ENCODE data around the gene XXYLT1. TPM values are rescaled to one million over a fixed set of nuclear protein-coding genes. Genes with fewer than 3 reads are reported as not detected.
A peak's percentile ranks its signal among the peaks of the same experiment; 100 is the strongest.

The XXYLT1 gene
- total and polyA plus RNA-seq, 9 of the 15 experiments (the other 6 are each of a cell fraction or from before 2014, with no cell fraction given): 1.9 to 18.9 (median 15.0) TPM

GRCh38 chr3:195209083-195209846 is 61.7 kb downstream of the XXYLT1 start:
- DNase-seq (ENCODE audit: extremely low read depth in 1 of 4, low spot score in 3 of 4) (no peak), FAIRE-seq (peak; percentile 11), ATAC-seq (peak; percentile 16)
- Histone ChIP-seq H3K36me3 (ENCODE audit: control insufficient read depth, insufficient read depth, low read length) (no peaks in the 10 kb centered on the region), H3K9me1 (ENCODE audit: control insufficient read depth, insufficient read depth, low read length) (no peaks in the 10 kb centered on the region), H3K79me2 (ENCODE audit: control insufficient read depth, insufficient read depth, low read length) (peaks cover 34% of the 10 kb centered on the region; the same call in 2 of the 3 replicates), H3K4me3 (no peak overlapping the region), H3K27me3 (ENCODE audit: control insufficient read depth in 2 of 2, insufficient read depth in 2 of 2, low read length in 2 of 2) (no peaks in the 10 kb centered on the region), H3K4me1 (replicated peaks in 1 of 2; ENCODE audit: control insufficient read depth in 2 of 2, insufficient read depth in 2 of 2, low read length in 2 of 2) (peaks cover 33 to 38% of the 10 kb centered on the region in 2 experiments), H3K27ac (ENCODE audit: extremely low read depth, low read depth, low read length) (no peak overlapping the region; the same call in 2 of the 3 replicates), H3K4me2 (ENCODE audit: insufficient read depth, low read length) (peak overlapping the region; percentile 21), H2AFZ (ENCODE audit: low read depth, low read length) (peak overlapping the region; percentile 11; the same call in 1 of the 2 replicates), H4K20me1 (replicated peaks; ENCODE audit: control insufficient read depth, insufficient read depth, low read length) (no peaks in the 10 kb centered on the region), H3K9ac (ENCODE audit: insufficient read depth in 1 of 2, low read depth in 2 of 2, low read length in 2 of 2) (peak overlapping the region; percentile 14 to 77; a peak in 3 of 4 replicates), H3K9me3 (replicated peaks; ENCODE audit: control insufficient read depth, insufficient read depth, low read depth, low read length) (no peaks in the 10 kb centered on the region)
- TF ChIP-seq ZBTB7A (IDR thresholded peaks at IDR 0.05; ENCODE audit: borderline replicate concordance, control insufficient read depth, low read depth, low read length) (peak; percentile 36; the same call in 1 of the 2 replicates), RAD21 (CRISPR knock-in tag; conservative IDR thresholded peaks at IDR 0.05 in 1 of 2, IDR thresholded peaks at IDR 0.05 in 1 of 2) (no peak), SPI1 (IDR thresholded peaks at IDR 0.05; ENCODE audit: borderline replicate concordance, low read depth, low read length) (0 out of 2 replicates have a peak, but pooled peaks have one; percentile 25), NCOA2 (IDR thresholded peaks at IDR 0.05; ENCODE audit: partially characterized antibody in 2 of 2) (no peak), POLR3G (IDR thresholded peaks at IDR 0.05; ENCODE audit: extremely low read depth, insufficient read length, insufficient replicate concordance) (no peak), KHSRP (IDR thresholded peaks at IDR 0.05) (no peak), PHB (CRISPR knock-in tag; IDR thresholded peaks at IDR 0.05) (no peak), MAZ (CRISPR knock-in tag; conservative IDR thresholded peaks at IDR 0.05 in 1 of 2, IDR thresholded peaks at IDR 0.05 in 1 of 2) (no peak), ARID2 (IDR thresholded peaks at IDR 0.05) (no peak), ZHX1 (conservative IDR thresholded peaks at IDR 0.05; ENCODE audit: low read length) (no peak), ZFX (CRISPR knock-in tag; IDR thresholded peaks at IDR 0.05) (peak; percentile 36; the same call in 1 of the 2 replicates), STAT5A (IDR thresholded peaks at IDR 0.05; ENCODE audit: borderline replicate concordance, low read length) (no peak)
- 72% methylated on average over 24 of the region's 29 CpGs for WGBS (ENCODE audit: insufficient coverage, low coverage, missing lambda C conversion rate)
- POLR2A ChIA-PET: interaction anchor here (0.9 to 1.3 kb wide), 4 partner anchors 15 to 40 kb away, joined by 3 to 4 read pairs (median 3); no protein-coding TSS in a partner anchor
- CTCF ChIA-PET (ENCODE audit: low intra/inter-chr PET ratio): no interaction called here
- in situ Hi-C loops (cut with MboI): no loop called here
- intact Hi-C loops (cut with micrococcal nuclease): no loop called here
- BruUV-seq (replicated peaks): no TSS peak

All from K562 (cell line).